Retinal pigment epithelial cell (primary cell): ENCODE data around the gene RSL1D1.

Source experiments
- DNase-seq: peaks from one replicate; pipeline ENCODE4 v3.0.0-alpha.2; 2010; ENCODE audit warnings: low read depth
- H3K4me3 ChIP-seq: 2 replicates; pipeline ENCODE4 v1.5.1; 2011; ENCODE audit warnings: mild to moderate bottlenecking, low read length, control low read depth, moderate library complexity
- TF ChIP-seq, protein P1 (sequence below): conservative IDR thresholded peaks from 2 replicates; pipeline ENCODE4 v1.5.1; 2011; ENCODE audit warnings: low read depth, low read length, control low read depth, inconsistent platforms

Gene RSL1D1

DNA sequence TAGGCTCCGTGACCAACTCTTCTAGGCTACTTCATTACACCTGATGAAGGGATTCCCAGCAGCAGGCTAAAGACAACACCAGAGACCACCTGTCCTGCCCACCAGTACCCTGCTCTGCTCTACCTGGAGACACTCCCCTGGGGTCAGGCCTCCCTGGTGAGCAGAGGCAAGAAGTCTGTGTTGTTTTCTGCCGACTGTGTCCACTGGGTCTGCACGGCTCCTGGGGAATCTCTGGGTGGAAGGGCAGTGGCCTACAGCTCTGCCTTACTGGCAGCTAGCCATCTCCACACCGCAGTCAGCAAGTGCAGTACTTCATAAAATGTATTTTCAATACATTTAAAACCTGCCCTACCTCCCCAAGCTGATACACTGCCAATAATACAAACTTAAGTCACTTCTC lies 6.8 kb downstream of the RSL1D1 start:
- no peak overlapping the region for H3K4me3 ChIP-seq
- TF ChIP-seq, protein P1, sequence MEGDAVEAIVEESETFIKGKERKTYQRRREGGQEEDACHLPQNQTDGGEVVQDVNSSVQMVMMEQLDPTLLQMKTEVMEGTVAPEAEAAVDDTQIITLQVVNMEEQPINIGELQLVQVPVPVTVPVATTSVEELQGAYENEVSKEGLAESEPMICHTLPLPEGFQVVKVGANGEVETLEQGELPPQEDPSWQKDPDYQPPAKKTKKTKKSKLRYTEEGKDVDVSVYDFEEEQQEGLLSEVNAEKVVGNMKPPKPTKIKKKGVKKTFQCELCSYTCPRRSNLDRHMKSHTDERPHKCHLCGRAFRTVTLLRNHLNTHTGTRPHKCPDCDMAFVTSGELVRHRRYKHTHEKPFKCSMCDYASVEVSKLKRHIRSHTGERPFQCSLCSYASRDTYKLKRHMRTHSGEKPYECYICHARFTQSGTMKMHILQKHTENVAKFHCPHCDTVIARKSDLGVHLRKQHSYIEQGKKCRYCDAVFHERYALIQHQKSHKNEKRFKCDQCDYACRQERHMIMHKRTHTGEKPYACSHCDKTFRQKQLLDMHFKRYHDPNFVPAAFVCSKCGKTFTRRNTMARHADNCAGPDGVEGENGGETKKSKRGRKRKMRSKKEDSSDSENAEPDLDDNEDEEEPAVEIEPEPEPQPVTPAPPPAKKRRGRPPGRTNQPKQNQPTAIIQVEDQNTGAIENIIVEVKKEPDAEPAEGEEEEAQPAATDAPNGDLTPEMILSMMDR, result no peak
- no peak for DNase-seq

DNA sequence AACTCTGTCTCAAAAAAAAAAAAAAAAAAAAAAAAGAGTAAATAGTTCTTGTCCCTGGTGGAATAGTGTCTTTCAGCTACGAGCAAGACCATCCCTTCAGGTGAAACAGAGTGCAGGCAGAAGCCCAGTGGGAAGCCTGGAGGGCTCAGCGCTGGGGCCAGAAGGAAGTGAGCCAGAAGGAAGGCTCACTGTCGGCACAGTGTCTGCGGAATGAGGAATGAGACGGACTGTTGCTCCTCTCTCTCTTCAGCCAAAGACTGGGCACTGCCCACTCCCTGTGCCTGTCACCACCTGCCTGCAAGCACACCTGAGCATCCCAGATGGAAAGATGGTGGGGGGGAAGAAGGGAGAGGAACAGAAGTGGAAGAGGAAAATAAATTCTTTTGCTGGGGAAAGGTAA lies 7.5 kb downstream of the RSL1D1 start:
- TF ChIP-seq, protein P1, result no peak
- no peak for DNase-seq
- H3K4me3 ChIP-seq, result no peak overlapping the region

DNA sequence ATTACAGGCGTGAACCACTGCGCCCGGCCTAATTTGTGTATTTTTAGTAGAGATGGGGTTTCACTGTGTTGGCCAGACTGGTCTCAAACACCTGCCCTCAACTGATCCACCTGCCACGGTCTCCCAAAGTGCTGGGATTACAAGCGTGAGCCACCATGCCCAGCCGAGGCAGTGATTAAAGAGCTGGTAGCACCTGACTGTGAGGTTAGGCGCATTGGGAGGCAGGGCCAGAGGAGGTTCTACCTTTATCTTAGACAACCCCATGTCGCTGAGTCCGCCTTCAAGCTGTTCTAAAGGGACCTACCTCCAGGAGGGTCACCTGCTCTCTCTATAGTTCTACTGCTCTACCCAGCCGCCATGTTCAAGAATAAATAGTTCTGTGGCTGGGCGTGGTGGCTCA lies 8.1 kb downstream of the RSL1D1 start:
- no peak for DNase-seq
- TF ChIP-seq, protein P1, result no peak

DNA sequence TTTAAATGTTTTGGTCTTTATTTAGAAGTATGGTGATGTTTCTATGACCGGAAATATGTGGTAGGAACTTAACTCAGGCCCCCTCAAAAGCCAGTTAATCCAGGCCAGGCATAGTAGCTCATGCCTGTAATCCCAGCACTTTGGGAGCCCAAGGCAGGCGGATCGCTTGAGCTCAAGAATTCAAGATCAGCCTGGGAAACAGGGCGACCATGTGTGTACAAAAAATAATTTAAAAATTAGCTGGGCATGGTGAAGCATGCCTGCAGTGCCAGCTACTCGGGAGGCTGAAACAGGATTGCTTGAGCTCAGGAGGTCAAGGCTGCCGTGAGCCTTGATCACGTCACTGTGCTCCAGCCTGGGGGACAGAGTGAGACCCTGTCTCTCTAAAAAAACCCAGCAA lies 10.3 kb downstream of the RSL1D1 start:
- DNase-seq, result no peak
- TF ChIP-seq, protein P1, result no peak
- H3K4me3 ChIP-seq, result no peak overlapping the region

More for the DNA sequence above, 8.1 kb downstream of the RSL1D1 start:
- no peak overlapping the region for H3K4me3 ChIP-seq

DNA sequence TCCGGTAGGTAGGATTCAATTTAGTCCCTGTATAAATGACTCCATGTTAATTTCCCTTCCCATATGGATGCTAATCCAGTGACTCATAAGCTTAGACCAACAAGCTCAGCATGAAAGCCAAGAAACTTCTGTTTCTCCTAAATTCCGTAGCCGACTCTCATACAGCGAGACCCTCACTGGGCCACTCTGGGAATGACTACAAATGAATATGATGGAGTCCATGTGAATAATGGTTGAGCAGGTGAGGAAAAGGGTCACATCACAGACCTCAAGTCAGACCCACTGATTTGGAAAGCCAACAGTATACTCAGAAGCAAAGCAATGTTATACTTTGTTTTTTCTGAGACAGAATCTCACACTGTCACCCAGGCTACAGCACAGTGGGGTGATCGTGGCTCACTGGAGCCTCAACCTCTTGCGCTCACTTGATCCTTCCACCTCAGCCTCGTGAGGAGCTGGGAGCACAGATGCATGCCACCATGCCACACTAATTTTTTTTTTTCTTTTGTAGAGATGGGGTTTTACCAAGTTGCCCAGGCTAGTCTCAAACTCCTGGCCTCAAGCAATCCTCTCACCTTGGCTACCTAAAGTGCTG lies 14.6 kb downstream of the RSL1D1 start:
- peak; percentile 76 for DNase-seq
- TF ChIP-seq, protein P1, result no peak
- H3K4me3 ChIP-seq, result no peak overlapping the region

DNA sequence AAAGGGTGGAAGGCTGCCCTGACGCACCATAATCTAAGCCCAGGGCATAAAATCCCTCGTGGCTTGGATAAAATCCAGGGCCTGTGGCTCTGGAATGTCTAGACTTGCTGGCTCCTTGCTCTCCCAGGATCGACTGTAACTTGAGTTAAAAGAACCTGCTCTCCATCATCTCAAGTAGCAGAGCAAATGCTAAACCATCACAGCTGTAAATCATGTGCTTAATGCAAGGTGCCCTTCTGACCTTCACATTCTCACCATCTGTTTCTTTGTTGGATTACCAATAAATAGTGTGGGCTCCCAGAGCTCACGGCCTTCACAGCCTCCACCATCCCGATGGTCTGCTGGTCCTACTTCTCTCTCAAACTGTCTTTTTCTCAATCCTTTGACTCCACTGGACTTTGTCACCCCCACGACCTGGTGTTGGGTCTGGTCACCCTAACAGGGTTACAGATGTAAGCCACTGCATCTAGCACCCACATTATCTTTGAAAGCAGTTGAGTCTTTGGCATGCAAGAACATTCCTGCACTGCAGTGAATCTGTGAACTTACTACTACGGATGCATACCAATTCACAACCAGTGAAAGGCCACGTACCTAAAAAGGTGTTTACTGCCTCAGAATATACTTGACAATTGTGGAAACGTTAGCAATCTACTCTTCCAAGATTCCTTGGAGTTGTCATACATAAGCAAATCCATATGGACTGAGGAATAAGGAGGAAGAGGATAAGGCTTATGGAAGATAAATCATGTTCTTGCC lies 15.3 kb downstream of the RSL1D1 start:
- H3K4me3 ChIP-seq, result no peak overlapping the region
- TF ChIP-seq, protein P1, result no peak
- peak; percentile 28 for DNase-seq

DNA sequence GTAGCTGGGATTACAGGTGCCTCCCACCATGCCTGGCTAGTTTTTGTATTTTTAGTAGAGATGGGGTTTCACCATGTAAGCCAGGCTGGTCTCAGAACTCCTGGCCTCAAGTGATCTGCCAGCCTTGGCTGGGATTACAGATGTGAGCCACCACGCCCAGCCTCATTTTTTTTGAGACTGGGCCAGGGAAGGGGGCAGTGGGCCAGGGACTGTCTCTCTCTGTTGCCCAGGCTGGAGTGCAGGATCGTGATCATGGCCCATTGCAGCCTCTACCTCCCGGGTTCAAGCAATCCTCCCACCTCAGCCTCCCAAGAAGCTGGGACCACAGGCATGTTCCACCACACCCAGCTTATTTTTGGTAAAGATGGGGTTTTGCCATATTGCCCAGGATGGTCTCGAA lies 16.0 kb downstream of the RSL1D1 start:
- no peak overlapping the region for H3K4me3 ChIP-seq
- DNase-seq, result no peak

More for the DNA sequence above, 16.0 kb downstream of the RSL1D1 start:
- TF ChIP-seq, protein P1, result no peak
